GM12878 (cell line): ENCODE results near the gene INCA1. TPM values are rescaled to one million over a fixed set of nuclear protein-coding genes. Genes with fewer than 3 reads are reported as not detected.

Experiments
- CEBPZ ChIP-seq: fragments of 150-350 bp; IDR thresholded peaks from 2 replicates; pipeline ENCODE4 v1.6.1; 2016; ENCODE audit warnings: low read depth, low read length
- E2F4 ChIP-seq: IDR thresholded peaks from 2 replicates; pipeline ENCODE4 v1.6.1; 2012; ENCODE audit warnings: low read depth, low read length, improper control_type of control experiment
- HSF1 ChIP-seq: fragments of 150-350 bp; IDR thresholded peaks from 2 replicates; pipeline ENCODE4 v1.6.1; 2014; ENCODE audit warnings: mild to moderate bottlenecking, low read depth, low read length
- KLF5 ChIP-seq: fragments of 450-650 bp; IDR thresholded peaks from 2 replicates; pipeline ENCODE4 v1.6.1; 2014; ENCODE audit warnings: mild to moderate bottlenecking; ENCODE audit not compliant: partially characterized antibody
- MEF2A ChIP-seq: IDR thresholded peaks from 2 replicates; pipeline ENCODE4 v1.6.1; 2011; ENCODE audit warnings: low read depth, mild to moderate bottlenecking, low read length, moderate library complexity; ENCODE audit not compliant: insufficient read depth
- PKNOX1 ChIP-seq: fragments of 450-650 bp; IDR thresholded peaks from 2 replicates; pipeline ENCODE4 v1.6.1; 2016; ENCODE audit warnings: mild to moderate bottlenecking
- RBBP5 ChIP-seq: fragments of 200-600 bp; sonication (generic); conservative IDR thresholded peaks from 2 replicates; pipeline ENCODE4 v1.6.1; 2016
- polyA plus RNA-seq, 11 experiments: library from polyadenylated mRNA; depleted of rRNA in 4 of 11; unstranded in 6 of 11; stranded (reverse) in 5 of 11; fragments of >200 nt; fragmentation: Nextera tagmentation in 4 of 11; fragmentation: Illumina TruSeq in 1 of 11; extraction: Ambion mirVana in 4 of 11; extraction: Trizol in 1 of 11; gene quantifications; 1 replicate in 1 of 11; 2 replicates in 10 of 11; pipeline versions ENCODE4 v1.2.1 to v1.2.3, GENCODE V29; 2011 to 2016; ENCODE audit warnings: inconsistent platforms in 2 of 11, missing spikeins in 2 of 11, low read depth in 1 of 11
- total RNA-seq, 4 experiments: library from RNA; depleted of rRNA in 3 of 4; stranded (reverse); fragments of >200 nt in 3 of 4; fragmentation: Illumina TruSeq in 1 of 4; extraction: Trizol in 1 of 4; gene quantifications; 2 replicates each; pipeline versions ENCODE4 v1.2.1 to v1.2.3, GENCODE V29; 2013 to 2021

Gene INCA1
- total and polyA plus RNA-seq, 10 of the 15 experiments (the other 5 are each of a cell fraction or from before 2014, with no cell fraction given), result 0.19 to 1.8 (median 0.45) TPM

- TF ChIP-seq MEF2A, result no peak
- TF ChIP-seq KLF5, result no peak
- TF ChIP-seq CEBPZ, result no peak
- TF ChIP-seq HSF1, result no peak
- no peak for TF ChIP-seq E2F4
- no peak for TF ChIP-seq PKNOX1
- TF ChIP-seq RBBP5, result no peak
Observed at GRCh38 chr17:5022171-5022711, 24.9 kb upstream of the INCA1 start (continued).
